ENCODE data around the gene PRDM10.
"Not testable (repeated sequence)": the region's sequence is repeated elsewhere in the genome, so short reads cannot be mapped to it uniquely, and the experiment has no call there.

The PRDM10 gene

DNA sequence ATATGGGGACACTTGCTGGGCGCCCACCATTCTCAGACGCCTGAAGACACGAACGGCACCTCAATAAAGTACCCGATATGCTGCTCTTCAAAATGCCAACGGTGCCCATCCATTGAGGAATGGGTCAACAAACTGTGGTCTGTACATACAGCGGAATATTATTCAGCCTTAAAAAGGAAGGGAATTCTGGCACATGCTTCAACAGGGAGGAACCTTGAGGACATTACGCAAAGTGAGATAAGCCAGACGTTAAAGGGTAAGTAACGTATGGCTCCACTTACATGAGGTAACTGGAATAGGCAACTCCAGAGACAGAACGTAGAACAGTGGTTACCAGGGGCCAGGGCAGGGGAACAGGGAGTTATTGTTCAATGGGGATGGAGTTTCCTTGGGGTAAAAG, 28.0 kb downstream of the PRDM10 start:
- DNase-seq (ENCODE audit: low read depth, low spot score), result no peak

- no peak for DNase-seq (ENCODE audit: low read depth, low spot score)
Observed at GRCh38 chr11:129974237-129974636, 28.4 kb downstream of the PRDM10 start.

DNA sequence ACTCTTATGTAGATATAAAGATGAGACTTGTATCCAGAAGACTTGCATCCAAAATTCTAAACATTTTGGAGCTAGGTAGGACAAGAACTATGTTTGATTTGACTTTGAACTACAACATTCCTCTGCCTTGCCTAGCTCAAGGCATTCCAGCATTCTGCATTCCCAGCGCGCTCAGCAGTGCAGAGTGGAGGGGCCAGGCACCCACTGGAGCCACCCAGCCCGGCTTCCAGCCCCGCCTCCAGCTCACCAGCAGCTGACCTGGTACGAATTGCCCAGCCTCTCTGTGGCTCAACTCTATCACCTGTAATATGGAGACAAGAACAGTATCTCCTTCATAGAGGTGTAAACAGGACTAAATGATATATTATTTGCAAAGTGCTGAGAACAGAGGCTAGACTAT, 28.8 kb downstream of the PRDM10 start:
- DNase-seq (ENCODE audit: low read depth, low spot score), result no peak

DNA sequence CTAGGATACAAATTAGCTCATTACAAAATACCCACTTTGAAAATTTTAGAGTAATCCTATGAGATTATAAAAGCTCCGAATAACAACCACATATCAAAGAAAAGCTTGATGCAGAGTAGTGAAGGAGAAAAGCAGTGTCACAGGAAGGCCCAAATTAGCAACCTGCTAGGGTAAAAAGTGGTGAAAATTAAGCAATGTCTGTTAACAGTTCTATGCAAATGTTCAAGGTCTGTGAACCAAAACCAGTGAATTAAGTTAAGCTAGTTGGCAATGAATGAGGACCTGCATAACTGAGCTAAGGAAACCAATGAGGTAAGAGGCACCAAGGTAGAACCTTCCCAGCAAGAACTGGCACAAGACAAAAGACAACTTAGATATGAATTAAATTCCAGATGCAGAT, 29.6 kb downstream of the PRDM10 start:
- no peak for DNase-seq (ENCODE audit: low read depth, low spot score)

- DNase-seq (ENCODE audit: low read depth, low spot score), result no peak
Observed at GRCh38 chr11:129972611-129973010, 30.0 kb downstream of the PRDM10 start.

DNA sequence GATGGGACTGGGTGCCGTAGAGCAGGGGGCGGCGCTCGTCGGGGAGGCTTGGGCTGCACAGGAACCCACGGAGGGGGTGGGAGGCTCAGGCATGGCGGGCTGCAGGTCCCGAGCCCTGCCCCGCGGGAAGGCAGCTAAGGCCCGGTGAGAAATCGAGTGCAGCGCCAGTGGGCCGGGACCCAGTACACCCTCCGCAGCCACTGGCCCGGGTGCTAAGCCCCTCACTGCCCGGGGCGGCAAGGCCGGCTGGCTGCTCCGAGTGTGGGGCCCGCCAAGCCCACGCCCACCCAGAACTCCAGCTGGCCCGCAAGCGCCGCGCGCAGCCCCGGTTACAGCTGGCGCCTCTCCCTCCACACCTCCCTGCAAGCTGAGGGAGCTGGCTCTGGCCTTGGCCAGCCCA, 30.8 kb downstream of the PRDM10 start:
- DNase-seq (ENCODE audit: low read depth, low spot score), result not testable (repeated sequence)

DNA sequence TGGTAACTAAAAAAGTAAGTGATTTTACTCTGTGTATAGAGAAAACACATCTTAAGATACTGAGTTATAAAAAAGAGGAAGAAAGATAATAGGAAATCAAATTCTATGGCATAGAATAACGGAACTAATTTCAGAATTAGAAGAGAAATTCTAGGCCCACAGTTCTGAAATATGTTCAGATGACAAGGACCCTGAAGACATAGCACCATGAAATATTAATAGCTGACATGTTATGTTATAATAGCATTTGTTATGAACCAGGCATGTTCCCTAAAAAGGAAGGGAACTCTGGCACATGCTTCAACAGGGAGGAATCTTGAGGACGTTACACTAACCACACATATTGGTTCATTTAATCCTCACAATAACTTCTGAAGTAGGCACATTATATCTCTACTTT, 32.7 kb downstream of the PRDM10 start:
- DNase-seq (ENCODE audit: low read depth, low spot score), result no peak

DNA sequence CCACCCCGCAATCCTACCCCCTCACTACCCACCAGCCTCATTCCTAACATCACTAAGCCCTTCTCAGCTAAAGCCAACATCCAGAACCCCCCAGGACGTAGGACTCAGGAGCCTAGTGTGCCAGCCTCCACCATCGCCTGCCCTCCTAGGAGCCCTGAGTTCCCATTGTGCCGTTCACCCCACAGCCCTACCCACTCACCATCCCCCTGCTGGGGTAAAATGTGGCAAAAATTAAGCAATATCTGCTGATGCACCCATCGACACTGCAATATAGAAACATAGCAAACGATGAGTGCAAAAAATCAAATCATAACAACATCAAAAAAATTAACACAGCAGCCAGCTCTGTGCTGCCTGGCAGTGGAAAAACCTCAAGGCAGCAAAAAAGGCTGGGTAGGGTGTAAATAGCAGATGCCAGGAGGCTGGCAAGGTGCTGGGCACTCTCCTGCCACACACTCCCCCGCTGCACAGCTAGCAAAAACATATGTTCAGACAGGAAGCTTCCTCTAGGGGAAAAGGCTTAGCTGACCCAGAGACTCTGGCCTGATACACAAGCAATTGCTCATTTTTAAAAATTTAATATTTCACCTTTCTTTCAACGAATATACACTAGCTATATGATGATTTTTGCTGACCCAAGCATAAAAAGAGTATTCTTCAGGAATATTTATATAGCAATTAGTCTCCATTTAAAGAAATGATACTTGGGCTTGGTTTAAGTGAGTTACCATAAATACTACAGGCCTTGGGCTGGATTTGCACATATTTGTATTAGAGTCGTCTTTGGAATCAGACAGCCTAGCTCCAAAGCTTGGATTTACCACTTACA, 33.8 kb downstream of the PRDM10 start:
- no peak for DNase-seq (ENCODE audit: low read depth, low spot score)

DNA sequence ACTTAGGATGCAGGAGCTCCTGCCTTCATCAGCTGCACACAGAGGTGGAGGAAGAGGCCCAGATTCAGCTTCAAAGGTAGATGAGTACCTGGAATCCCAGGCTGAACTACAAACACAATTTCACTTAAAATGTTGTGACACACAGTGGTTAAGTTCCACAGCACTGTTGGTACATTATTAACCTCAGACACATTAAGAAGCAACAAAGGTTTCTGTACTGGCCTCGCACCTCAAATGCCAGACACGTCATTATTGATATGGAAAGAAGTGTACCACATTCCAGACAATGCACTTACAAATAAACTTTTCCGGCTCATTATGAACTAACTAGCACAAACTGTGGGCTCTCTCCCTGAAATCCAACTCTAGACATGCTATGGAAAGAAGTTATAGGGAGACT, 34.6 kb downstream of the PRDM10 start:
- no peak for DNase-seq (ENCODE audit: low read depth, low spot score)

DNA sequence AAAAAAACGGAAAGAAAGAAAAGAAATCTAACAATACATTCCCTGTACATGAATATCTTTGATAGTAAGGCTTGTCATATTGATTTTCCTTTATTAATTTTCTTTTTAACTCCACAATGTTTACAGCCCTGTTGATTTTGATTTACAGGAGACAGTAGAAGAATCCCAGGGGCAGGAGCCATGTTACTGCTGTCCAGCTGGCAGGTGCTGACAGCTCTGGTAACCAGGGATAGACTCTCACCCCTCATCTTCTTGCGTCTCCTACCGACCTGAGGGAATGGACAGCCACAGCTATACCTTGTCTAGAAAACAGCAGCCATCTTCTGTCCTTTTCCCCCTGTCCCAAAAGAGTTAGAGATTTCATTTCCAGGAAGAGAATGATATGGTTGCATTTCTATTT, 37.4 kb downstream of the PRDM10 start:
- DNase-seq (ENCODE audit: low read depth, low spot score), result no peak

DNA sequence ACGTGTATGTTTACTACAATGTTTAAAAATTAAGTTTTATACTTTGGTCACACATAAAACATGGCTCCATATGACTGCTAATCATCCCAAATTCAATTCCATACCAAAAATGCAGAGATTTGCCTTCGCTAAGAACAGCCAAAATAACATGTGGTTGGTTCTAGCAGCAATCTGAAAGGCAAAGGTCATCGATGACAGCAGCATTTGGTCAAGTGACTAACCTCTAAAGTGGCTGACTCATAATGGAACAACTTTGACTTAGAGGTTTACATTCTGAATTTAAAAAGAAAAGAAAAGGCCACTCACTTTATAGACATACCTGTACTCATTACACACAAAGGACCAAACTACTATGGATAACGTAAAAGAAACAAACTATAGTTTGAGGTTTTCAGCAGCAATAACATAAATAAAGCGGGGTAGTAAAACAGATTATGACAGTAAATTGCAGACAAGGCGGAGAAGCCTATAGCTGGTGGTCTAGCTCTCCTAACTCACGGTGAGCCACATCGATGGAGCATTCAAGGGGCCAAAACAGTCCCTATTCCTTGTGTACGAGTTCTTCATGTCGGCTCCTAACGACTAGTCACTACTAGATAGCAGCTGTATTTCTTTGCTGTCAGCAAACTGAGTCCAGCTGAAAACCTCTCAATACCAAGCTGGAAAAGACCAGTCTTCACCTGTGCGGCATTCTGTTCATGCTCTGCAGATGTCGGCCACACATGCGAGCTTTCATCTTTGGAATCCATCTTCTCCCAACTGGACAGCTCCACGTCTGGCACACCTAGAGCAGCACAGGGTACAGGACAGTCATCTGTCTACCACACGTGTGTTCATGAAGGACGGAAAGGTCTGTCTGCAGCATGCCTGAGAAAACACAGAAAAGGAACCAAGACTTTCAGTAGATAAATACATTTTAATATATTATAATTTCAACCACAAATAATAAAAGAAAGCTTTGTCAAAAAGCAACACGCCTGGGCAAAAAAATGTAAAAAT, 42.1 kb downstream of the PRDM10 start:
- no peak for DNase-seq (ENCODE audit: low read depth, low spot score)

- DNase-seq (ENCODE audit: low read depth, low spot score), result no peak
Observed at GRCh38 chr11:129959687-129960086, 42.9 kb downstream of the PRDM10 start.

DNA sequence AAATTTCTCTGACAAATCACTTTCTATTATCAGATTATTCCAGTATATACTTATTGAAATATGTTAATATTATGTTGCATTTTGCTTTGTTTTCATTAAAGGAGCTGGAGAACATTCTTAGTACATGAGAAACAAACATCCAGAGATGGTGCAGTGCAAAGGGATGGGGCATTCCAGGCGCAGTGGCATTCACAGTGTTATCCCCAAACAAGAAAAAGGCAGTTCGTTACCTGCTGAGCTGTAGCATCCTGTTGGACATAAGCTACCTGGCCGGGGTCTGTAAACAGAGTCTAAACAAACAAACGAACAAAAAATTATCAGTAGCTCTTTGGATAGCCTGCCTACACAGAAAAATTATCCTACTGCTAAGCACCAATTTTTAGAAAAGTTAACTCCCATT, 47.4 kb downstream of the PRDM10 start:
- no peak for DNase-seq (ENCODE audit: low read depth, low spot score)

GRCh38 chr11:129954703-129955102, 47.9 kb downstream of the PRDM10 start:
- not testable (repeated sequence) for DNase-seq (ENCODE audit: low read depth, low spot score)

DNA sequence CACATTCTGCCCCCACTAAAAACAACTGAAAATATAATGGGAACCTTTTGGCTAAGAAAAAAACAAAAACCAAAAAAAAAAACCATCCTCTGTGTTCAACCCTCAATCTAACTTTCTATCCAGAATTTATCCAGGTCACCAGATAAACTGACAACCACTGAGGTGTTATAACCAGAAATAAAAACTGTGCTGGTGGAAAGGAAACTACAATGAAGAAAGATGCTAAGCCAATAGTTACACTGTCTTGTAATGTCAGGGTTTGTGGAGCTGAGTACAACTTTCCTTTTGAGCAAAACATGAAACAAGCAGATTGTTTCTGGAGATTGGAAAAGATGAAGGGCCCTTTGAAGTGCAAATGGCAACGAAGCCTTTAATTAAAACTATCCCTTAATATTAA, 50.8 kb downstream of the PRDM10 start:
- no peak for DNase-seq (ENCODE audit: low read depth, low spot score)

DNA sequence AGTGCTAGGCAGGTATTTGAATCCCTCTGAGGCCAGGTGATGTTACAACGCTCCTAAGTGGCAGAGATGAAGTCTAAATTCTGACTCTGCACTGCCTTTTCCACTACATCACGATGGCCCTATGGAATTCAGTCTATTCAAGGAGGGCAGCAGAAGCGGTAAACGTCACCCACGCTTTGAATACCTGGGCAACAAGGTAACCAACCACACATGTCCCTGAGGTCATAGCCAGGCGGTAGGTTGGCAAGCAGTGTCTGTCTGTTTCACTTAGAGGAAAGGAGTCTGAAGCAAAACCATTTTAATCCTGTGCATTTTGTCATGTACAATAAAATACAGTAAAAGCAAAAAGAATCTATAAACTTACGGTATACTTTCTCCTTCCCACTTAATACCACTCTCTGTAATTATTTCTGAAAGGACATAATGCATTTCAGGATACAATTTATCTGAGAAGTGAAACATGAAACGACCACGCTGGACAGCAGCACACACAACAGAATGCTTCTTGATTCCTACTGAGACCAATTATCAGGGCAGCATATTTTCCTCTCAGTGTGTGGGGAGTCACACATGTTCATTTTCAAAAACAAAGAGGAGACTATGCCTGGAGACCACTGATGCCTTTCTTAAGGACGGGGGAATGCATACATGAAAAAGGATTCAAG, 51.3 kb downstream of the PRDM10 start:
- DNase-seq (ENCODE audit: low read depth, low spot score), result no peak

GRCh38 chr11:129950101-129951091, 52.2 kb downstream of the PRDM10 start:
- DNase-seq (ENCODE audit: low read depth, low spot score), result no peak

DNA sequence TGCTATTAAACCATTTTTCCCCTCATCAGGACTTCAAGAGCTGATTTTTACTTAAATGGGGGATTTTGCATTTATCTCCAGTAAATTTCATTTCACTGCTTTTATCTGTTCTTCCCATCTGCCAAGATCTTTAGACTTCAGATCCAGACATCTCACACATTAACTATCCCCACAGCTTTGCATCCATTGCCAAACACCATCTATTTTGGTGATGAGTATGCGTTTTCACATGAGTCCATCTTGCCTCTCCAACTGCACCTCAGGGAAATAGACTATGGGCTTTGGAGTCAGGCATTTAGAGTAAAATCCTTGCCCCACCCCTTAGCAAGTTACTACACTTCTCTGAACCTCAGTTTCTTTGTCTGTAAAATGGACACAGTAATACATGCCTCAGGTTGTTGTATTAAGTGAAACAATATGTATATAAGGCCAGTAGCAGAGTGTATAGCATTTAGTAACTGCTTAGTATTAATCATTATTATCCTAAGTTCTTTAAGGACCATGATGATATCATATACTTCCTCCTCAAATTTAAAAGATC, 53.6 kb downstream of the PRDM10 start:
- no peak for DNase-seq (ENCODE audit: low read depth, low spot score)

GRCh38 chr11:129947474-129947873, 55.2 kb downstream of the PRDM10 start:
- no peak for DNase-seq (ENCODE audit: low read depth, low spot score)

GRCh38 chr11:129946965-129947364, 55.7 kb downstream of the PRDM10 start:
- DNase-seq (ENCODE audit: low read depth, low spot score), result no peak

DNA sequence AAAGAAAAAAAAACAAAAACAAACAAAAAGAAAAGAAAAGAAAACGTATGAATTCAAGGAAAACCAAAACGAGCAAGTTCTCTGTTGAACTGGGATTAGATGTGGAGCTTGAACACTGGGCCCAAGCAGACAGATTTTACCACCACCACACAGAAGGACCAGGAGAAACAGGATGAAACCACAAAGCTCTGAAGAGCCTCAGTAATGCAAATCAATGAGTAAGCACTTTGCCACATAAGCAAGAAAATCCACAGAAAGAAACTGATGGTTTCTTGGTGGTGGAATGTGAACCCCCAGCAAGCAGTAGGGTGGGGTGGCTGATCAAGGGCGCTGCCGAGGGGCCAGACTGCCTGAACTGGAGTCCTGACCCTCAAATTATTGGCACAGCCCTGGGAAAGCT, 56.4 kb downstream of the PRDM10 start:
- no peak for DNase-seq (ENCODE audit: low read depth, low spot score)

Measured in activated CD4-positive, CD25-positive, alpha-beta regulatory T cell treated with anti-CD3 and anti-CD28 coated beads, Interleukin-2, amount 50 U/mL, for 16 hours (primary cell).